Stimulated activated CD4-positive, alpha-beta T cell treated with anti-CD3 and anti-CD28 coated beads, TNF-alpha, amount 100 ng/mL, for 48 hours (primary cell): ENCODE measurements around the gene NCKAP5.
"Not testable (repeated sequence)": the region's sequence is repeated elsewhere in the genome, so short reads cannot be mapped to it uniquely, and the experiment has no call there.

Experiments
- DNase-seq, 3 donors: peaks; one replicate each; pipeline ENCODE4 v3.0.0-alpha.2; 2020; ENCODE audit warnings: low read depth in 3 of 3

Gene NCKAP5

DNA sequence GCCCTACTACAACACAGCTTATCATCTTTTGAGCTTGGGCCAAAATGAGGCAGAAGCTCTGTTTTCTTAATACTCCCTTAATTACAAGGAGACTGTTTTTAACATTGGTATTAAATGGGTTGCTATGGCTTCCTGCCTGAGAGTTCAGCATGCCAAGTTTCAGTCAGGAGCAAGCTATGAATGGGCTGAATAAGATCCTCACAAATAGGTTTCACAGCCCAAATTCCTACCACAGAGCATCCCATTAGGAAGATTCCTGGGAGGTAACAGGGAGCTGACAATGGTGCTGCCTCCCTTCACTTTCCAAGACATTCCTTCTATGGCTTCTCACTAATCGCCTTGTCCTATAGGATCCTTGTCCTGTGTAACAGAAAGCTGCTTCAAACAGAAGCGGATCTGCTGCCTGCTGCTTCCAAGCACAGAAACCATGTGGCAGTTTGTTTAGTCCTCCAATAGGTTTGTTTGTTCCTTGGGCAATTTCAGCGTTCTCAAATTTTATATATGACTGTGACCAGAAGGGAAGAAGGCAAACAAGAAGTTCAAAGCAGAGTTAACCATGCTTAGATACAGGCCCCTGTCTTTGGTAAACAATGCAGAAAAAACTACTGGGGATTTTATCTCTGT is 70.9 kb downstream of the NCKAP5 start:
- DNase-seq, result no peak

DNA sequence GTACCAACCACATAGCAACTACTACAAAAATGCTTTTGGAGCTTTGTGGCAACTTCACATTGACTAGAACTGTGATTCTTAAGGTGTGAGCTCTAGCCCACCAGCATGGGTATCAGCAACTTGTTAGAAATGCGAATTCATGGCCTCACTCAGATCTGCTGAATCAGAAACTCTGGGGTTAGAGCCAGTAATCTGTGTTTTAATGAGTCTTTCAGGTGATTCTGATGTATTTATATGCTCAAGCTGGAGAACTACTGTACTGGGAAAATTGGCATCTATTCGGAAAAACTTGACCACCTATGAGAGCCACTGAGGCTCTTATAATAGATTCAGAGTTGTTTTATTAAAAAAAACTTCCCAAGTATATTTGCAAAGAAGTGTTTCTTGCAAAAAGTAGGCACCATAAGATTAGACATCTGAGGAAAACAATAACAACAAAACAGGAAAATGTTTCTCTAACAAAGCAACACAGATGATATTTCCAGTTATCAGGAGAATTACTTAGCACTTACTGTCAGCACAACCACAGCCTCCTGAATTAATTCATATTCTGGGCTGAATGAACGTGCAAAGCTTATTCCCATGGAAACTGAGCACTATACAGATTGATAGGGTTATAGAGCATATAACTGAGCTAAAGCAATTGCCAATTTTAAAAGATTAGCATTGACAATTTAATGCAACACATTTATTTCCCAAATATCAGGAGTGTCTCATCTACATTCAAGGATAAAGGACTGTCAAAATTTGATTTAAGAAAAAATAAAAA is 71.6 kb downstream of the NCKAP5 start:
- DNase-seq, result no peak

GRCh38 chr2:133495226-133495625 is 73.0 kb downstream of the NCKAP5 start:
- no peak for DNase-seq

- no peak for DNase-seq
Measured at GRCh38 chr2:133492719-133493380, 75.4 kb downstream of the NCKAP5 start.

GRCh38 chr2:133490411-133490980 is 77.8 kb downstream of the NCKAP5 start:
- DNase-seq, result no peak

GRCh38 chr2:133489641-133490410 is 78.4 kb downstream of the NCKAP5 start:
- no peak for DNase-seq

GRCh38 chr2:133489146-133489545 is 79.1 kb downstream of the NCKAP5 start:
- no peak for DNase-seq

GRCh38 chr2:133486771-133487191 is 81.5 kb downstream of the NCKAP5 start:
- DNase-seq, result no peak

DNA sequence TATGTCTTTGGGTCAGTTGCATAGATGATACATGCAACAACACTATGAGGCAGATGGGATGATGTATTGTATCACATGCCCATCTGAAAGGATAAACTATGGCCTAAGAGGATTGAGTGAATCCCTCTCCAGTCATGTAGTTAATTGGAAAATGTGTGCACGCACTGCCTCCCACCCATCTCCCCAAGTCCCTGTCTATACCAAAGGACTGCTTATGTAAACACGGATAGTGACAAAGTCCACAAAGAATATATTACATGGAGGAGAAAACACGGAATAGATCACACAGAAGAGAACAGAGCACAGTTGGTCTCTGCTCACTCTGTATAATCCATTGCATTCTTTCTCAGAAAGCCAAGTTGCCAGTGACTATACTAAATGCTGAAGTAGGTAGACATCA is 82.4 kb downstream of the NCKAP5 start:
- DNase-seq, result no peak

GRCh38 chr2:133484784-133485183 is 83.5 kb downstream of the NCKAP5 start:
- DNase-seq, result no peak

- no peak for DNase-seq
Measured at GRCh38 chr2:133484106-133484505, 84.2 kb downstream of the NCKAP5 start.

DNA sequence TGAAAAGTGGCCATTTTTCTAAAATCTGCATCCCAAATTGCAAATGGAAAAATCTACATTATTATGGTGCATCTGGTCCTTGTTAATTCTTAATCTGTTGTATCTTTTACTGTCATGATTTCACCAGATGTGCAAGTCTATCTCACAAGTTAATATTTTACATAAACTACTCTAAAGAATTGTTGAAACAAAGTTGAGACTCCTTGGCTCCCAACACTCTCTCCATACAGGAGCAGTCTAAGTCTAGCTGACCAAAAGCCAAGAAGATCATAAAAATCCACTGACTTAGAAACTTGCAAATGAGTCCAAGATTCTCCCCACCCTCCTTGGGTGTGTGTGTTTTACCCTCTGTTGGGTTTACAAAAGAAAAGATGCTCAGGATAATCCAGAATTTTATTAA is 85.1 kb downstream of the NCKAP5 start:
- no peak for DNase-seq

- DNase-seq, result no peak
Measured at GRCh38 chr2:133480707-133481429, 87.4 kb downstream of the NCKAP5 start.

DNA sequence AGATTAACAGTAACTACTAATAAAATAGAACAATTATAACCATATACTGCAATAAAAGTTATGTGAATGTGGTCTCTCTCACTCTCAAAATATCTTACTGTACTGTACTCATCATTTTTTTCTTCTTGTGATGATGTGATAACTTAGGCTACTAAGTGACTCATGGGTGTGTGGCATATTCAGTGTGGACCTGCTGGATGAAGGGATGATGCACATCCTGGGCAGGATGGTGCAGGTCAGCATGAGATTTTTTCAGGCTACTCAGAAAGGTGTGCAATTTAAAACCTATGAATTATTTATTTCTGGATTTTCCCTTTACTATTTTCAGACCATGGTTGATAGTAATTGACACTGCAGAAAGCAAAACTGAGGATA is 90.7 kb downstream of the NCKAP5 start:
- DNase-seq, result no peak

DNA sequence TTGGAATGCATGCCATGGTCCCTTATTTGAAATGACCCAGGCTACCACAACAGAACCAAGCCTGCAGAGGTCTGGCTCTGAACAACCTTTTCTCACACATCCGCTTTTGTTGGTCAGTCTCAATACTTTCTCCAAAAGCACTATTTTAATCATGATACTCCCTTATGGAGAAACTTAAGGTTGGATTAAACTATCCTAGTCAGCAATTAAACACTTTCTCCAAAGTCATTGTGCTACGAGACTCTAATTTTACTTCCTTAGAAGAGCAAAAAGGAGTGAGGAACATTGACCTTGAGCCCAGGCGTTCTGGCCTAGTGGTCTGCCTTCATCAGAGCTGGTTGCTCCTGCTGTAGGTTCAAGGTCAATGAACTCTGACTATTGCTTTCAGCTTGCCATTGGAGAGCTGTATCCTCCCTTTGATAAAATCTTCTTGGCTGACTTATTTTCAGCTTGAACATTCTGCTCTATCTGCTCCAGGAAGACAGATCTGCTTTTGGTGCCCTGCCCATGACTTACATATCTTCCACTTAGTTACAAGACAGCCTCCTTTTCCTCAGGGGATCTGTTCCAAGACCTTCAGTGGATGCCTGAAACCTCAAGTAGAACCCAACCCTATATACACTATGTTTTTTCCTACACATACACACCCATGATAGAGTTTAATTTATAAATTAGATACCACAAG is 91.2 kb downstream of the NCKAP5 start:
- DNase-seq, result no peak

DNA sequence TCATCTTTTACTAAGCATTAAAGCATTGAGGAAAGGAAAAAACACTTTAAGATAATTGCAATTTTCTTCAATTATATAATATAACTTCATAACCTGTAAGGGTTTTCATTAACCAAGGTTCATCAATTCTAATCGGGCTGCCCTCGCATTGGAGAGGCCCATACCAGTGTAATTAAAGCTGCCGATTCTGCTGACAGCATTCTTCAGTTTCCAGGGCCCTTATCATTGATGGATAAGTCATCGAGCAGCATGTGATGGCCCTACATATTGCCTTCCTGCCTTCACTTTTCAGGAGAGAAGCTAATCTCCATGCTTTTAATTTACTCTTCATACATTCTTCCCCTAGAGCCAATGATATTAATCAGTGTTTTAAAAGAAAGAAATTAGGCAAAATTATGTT is 92.0 kb downstream of the NCKAP5 start:
- no peak for DNase-seq

DNA sequence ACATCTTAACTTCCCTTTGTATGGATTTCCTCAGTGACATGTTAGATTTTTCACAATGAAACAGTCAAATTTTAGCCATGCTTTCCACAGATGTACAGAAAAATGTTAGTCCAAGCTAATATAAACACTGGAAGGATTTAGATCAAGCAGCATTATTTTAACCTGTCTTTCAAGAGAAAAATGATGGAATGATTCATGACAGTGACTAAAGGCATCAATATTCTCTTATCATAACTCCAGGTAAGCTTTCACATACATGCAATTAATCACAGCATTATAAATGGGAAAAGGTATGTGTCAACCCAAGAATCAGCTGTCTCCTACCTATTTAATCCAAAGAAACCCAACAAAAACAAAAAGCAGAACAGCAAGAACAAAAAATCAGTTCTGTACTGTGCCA is 92.7 kb downstream of the NCKAP5 start:
- DNase-seq, result no peak

- not testable (repeated sequence) for DNase-seq
Measured at GRCh38 chr2:133470446-133470845, 97.8 kb downstream of the NCKAP5 start.

DNA sequence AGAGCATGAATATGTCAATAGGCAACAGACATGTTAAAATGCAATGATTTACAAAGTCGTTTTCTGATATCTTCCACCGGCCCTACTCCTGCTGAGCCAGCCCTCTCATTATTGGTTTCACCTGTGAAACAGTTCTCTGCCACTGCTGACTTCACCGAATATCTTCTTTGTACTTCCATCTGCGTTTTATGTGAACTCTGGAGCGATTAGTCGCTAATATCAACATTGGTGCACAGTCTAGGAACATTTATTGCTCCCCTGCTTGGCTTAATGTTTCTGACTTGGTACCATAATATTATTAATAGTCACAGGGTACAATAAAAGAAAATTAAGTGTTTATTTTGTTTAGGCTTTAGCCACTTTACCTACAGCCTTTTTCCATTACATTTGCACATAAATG is 105.5 kb downstream of the NCKAP5 start:
- DNase-seq, result no peak

GRCh38 chr2:133461484-133461883 is 106.8 kb downstream of the NCKAP5 start:
- no peak for DNase-seq

- no peak for DNase-seq
Measured at GRCh38 chr2:133459590-133459989, 108.7 kb downstream of the NCKAP5 start.
